SK-N-SH (cell line): ENCODE measurements around the gene ZNF430. TPM values are rescaled to one million over a fixed set of nuclear protein-coding genes. Genes with fewer than 3 reads are reported as not detected.

Experiments used
- CTCF ChIA-PET: fragments of 300-600, 350-600 bp; formaldehyde crosslinking; extraction: SDS; loops from one replicate; lab custom pipeline; 2021; lab: Yijun Ruan, JAX
- POLR2A ChIA-PET: fragments of 350-600 bp; sonication (Branson Sonifier 250); formaldehyde crosslinking; extraction: SDS; loops from one replicate; lab custom pipeline; 2020; ENCODE audit warnings: antibody characterized with exemption, inconsistent platforms; lab: Yijun Ruan, JAX
- DNase-seq: peaks from one replicate; pipeline ENCODE4 v3.0.0; 2012
- H2AFZ ChIP-seq: fragments of 200-600 bp; sonication (generic); 2 replicates; pipeline ENCODE4 v1.8.1; 2016; ENCODE audit warnings: antibody characterized with exemption, mild to moderate bottlenecking, low read depth
- H3F3A ChIP-seq: fragments of 200-600 bp; sonication (generic); replicated peaks from 2 replicates; pipeline ENCODE3; 2016; ENCODE audit warnings: antibody characterized with exemption, mild to moderate bottlenecking; ENCODE audit not compliant: insufficient read depth
- H3K27ac ChIP-seq, 2 experiments: fragments of 200-500 bp in 1 of 2; fragments of 200-600 bp in 1 of 2; sonication (Bioruptor generic) in 1 of 2; sonication (generic), shearing (Covaris generic) in 1 of 2; 2 replicates each; pipeline versions ENCODE4 v1.5.1 to v1.6.1; 2014 to 2016; ENCODE audit warnings: low read depth in 2 of 2, inconsistent platforms in 1 of 2, low read length in 1 of 2, mild to moderate bottlenecking in 1 of 2, mixed read lengths in 1 of 2
- H3K27me3 ChIP-seq: fragments of 200-600 bp; sonication (generic), shearing (Covaris generic); 2 replicates; pipeline ENCODE4 v1.6.1; 2016; ENCODE audit warnings: mixed run types; ENCODE audit not compliant: insufficient read depth
- H3K36me3 ChIP-seq, 2 experiments: fragments of 200-500 bp in 1 of 2; fragments of 200-600 bp in 1 of 2; sonication (Bioruptor generic) in 1 of 2; sonication (generic) in 1 of 2; replicated peaks in 1 of 2; 2 replicates each; pipeline versions ENCODE3 to v1.5.1; 2014 to 2016; ENCODE audit warnings: low read length in 1 of 2, mild to moderate bottlenecking in 1 of 2; ENCODE audit not compliant: insufficient read depth in 2 of 2, control insufficient read depth in 1 of 2
- H3K4me1 ChIP-seq, 2 experiments: fragments of 200-500 bp in 1 of 2; fragments of 200-600 bp in 1 of 2; sonication (Bioruptor generic) in 1 of 2; sonication (generic), shearing (Covaris generic) in 1 of 2; 2 replicates each; pipeline versions ENCODE4 v1.5.1 to v1.6.1; 2014 to 2016; ENCODE audit warnings: low read depth in 1 of 2, low read length in 1 of 2, mixed run types in 1 of 2; ENCODE audit not compliant: insufficient read depth in 2 of 2, control insufficient read depth in 1 of 2
- H3K4me2 ChIP-seq: fragments of 200-600 bp; sonication (generic), shearing (Covaris generic); 2 replicates; pipeline ENCODE4 v1.6.1; 2017; ENCODE audit warnings: mixed run types
- H3K4me3 ChIP-seq, 2 experiments: fragments of 200-500 bp in 1 of 2; fragments of 200-600 bp in 1 of 2; sonication (Bioruptor generic) in 1 of 2; sonication (generic), shearing (Covaris generic) in 1 of 2; 2 replicates each; pipeline versions ENCODE4 v1.5.1 to v1.8.1; 2014 to 2016; ENCODE audit warnings: low read depth in 2 of 2, inconsistent platforms in 1 of 2, low read length in 1 of 2, mild to moderate bottlenecking in 1 of 2, mixed read lengths in 1 of 2, moderate library complexity in 1 of 2
- H3K79me2 ChIP-seq: fragments of 200-600 bp; sonication (generic); 2 replicates; pipeline ENCODE4 v1.8.1; 2017; ENCODE audit warnings: mild to moderate bottlenecking; ENCODE audit not compliant: insufficient read depth
- H3K9ac ChIP-seq: fragments of 200-600 bp; sonication (generic); 2 replicates; pipeline ENCODE4 v1.6.1; 2017; ENCODE audit warnings: mixed run types
- H3K9me2 ChIP-seq: fragments of 200-600 bp; sonication (generic); 2 replicates; pipeline ENCODE4 v1.6.1; 2017; ENCODE audit warnings: mixed run types
- H3K9me3 ChIP-seq: fragments of 200-600 bp; sonication (generic); 2 replicates; pipeline ENCODE4 v1.6.1; 2017; ENCODE audit warnings: mixed run types, mild to moderate bottlenecking, moderate library complexity
- H4K20me1 ChIP-seq: fragments of 200-600 bp; sonication (generic); 2 replicates; pipeline ENCODE4 v1.6.1; 2017; ENCODE audit warnings: mild to moderate bottlenecking, mixed run types; ENCODE audit not compliant: insufficient read depth
- CHD2 ChIP-seq: fragments of 150-350 bp; IDR thresholded peaks from 2 replicates; pipeline ENCODE4 v1.6.1; 2018; ENCODE audit warnings: low read length; ENCODE audit not compliant: partially characterized antibody
- EP300 ChIP-seq, 2 experiments: IDR thresholded peaks; 2 replicates each; pipeline versions ENCODE4 v1.4.0 to v1.6.1; 2012; ENCODE audit warnings: borderline replicate concordance in 1 of 2, low read depth in 1 of 2, low read length in 1 of 2
- EZH2phosphoT487 ChIP-seq: fragments of 200-600 bp; sonication (generic); IDR thresholded peaks from 2 replicates; pipeline ENCODE4 v1.6.1; 2017; ENCODE audit warnings: low read depth, mixed run types, mild to moderate bottlenecking, antibody characterized with exemption, moderate library complexity, borderline replicate concordance
- FOSL2 ChIP-seq: IDR thresholded peaks from 2 replicates; pipeline ENCODE4 v1.4.0; 2012; ENCODE audit warnings: low read depth, mild to moderate bottlenecking, moderate library complexity, borderline replicate concordance
- FOXJ3 ChIP-seq: sonication (generic); formaldehyde crosslinking; IDR thresholded peaks from 2 replicates; pipeline ENCODE4 v1.5.1; 2020; ENCODE audit warnings: mild to moderate bottlenecking, missing genetic modification reagents
- FOXM1 ChIP-seq: IDR thresholded peaks from 2 replicates; pipeline ENCODE4 v1.4.0; 2012; ENCODE audit warnings: low read depth, mild to moderate bottlenecking
- GABPA ChIP-seq: IDR thresholded peaks from 2 replicates; pipeline ENCODE4 v1.4.0; 2012; ENCODE audit warnings: low read depth, mild to moderate bottlenecking
- GATA2 ChIP-seq: sonication (generic); formaldehyde crosslinking; IDR thresholded peaks from 2 replicates; pipeline ENCODE4 v1.5.0; 2020; ENCODE audit warnings: mild to moderate bottlenecking, missing genetic modification reagents
- JUND ChIP-seq: IDR thresholded peaks from 2 replicates; pipeline ENCODE4 v1.4.0; 2012
- MEF2A ChIP-seq: IDR thresholded peaks from 2 replicates; pipeline ENCODE4 v1.4.0; 2012; ENCODE audit warnings: low read depth, borderline replicate concordance
- MXI1 ChIP-seq: IDR thresholded peaks from 2 replicates; pipeline ENCODE4 v1.6.1; 2012; ENCODE audit warnings: mild to moderate bottlenecking, low read depth, low read length, improper control_type of control experiment
- NFIC ChIP-seq: IDR thresholded peaks from 2 replicates; pipeline ENCODE4 v1.4.0; 2012; ENCODE audit warnings: borderline replicate concordance
- NRF1 ChIP-seq: IDR thresholded peaks from 2 replicates; pipeline ENCODE4 v1.6.1; 2012; ENCODE audit warnings: low read depth, mild to moderate bottlenecking, low read length
- POLR2AphosphoS5 ChIP-seq: IDR thresholded peaks from 2 replicates; pipeline ENCODE4 v1.6.1; 2012; ENCODE audit warnings: low read depth, low read length
- RAD21 ChIP-seq: IDR thresholded peaks from 2 replicates; pipeline ENCODE4 v1.6.1; 2012; ENCODE audit warnings: mild to moderate bottlenecking, low read length
- RCOR1 ChIP-seq: fragments of 150-350 bp; IDR thresholded peaks from 2 replicates; pipeline ENCODE4 v1.6.1; 2017; ENCODE audit warnings: antibody characterized with exemption, low read length
- RXRA ChIP-seq: IDR thresholded peaks from 2 replicates; pipeline ENCODE4 v1.4.0; 2012; ENCODE audit warnings: low read depth, mild to moderate bottlenecking, borderline replicate concordance
- TEAD4 ChIP-seq: IDR thresholded peaks from 2 replicates; pipeline ENCODE4 v1.4.0; 2012; ENCODE audit warnings: mild to moderate bottlenecking, borderline replicate concordance; ENCODE audit not compliant: insufficient read depth
- YY1 ChIP-seq: IDR thresholded peaks from 2 replicates; pipeline ENCODE4 v1.4.0; 2012; ENCODE audit warnings: low read depth, mild to moderate bottlenecking
- polyA plus RNA-seq, 3 experiments: library from polyadenylated mRNA; depleted of rRNA; stranded (reverse); fragments of >200 nt; gene quantifications; 2 replicates each; pipeline ENCODE4 v1.2.3, GENCODE V29; 2012
- small RNA-seq, 7 experiments: library from RNA; depleted of rRNA; stranded (forward); fragments of <200 nt; gene quantifications; one replicate each; pipeline ENCODE3, GENCODE V24; 2012
- TF ChIP-seq, protein P1 (sequence below): IDR thresholded peaks from 2 replicates; pipeline ENCODE4 v1.6.1; 2012; ENCODE audit warnings: mild to moderate bottlenecking, low read depth, low read length, moderate library complexity
- TF ChIP-seq, protein P2 (sequence below): IDR thresholded peaks from 2 replicates; pipeline ENCODE4 v1.4.0; 2012; ENCODE audit warnings: low read depth, borderline replicate concordance

Gene ZNF430
- polyA plus RNA-seq, 1 of the 3 experiments (the other 2 are of a cell fraction), result 4.2 TPM

DNA sequence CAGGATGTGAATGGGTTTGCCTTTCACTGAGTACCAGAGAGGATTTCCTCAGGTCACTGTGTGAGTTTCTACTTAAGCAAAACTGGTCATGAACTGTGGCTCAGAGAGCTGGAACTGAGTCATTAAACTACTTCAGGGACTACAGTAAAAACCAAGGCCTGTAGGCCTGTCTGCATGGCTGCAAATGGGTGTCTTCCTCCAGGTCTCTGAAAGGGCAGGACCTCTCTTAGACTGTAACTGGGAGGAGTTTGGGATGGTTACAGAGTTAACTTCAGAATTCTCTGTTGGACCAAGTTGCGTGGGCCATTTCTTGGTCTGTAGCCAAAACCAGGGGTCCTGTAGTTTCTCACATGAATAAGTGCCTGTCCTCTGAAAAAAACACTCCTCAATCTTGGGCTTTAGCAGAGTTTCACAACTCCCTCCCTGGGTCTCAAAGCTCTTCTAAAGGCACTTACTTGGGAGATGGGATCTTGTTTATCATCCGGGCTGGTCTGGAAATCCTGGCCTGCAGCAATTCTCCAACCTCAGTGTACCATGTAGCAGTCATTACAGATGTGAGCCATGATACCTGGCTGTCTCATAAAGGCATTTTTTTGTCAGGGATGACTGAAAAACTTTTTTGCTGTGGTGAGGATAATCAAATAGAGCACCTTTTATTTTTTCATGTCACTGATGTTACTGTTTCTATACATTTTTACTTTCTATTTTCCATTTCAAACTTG, 81.2 kb downstream of the ZNF430 start (continued):
- TF ChIP-seq FOXM1, result no peak

DNA sequence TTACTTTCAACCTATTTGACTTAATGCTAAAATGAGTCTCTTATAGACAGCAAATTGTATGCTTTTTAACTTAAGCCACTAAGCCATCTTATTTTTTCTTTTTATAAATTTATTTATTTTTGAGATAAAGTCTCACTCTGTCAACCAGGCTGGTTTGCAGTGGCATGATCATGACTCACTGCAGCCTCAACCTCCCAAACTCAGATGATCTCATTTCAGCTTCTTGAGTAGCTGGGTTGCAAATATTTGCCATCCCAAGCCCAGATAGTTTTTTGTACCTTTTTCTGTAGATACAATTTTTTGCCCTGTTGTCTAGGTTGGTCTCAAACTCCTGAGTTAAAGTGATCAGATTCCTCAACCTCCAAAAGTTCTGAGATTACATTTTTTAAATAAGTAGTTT, 88.7 kb downstream of the ZNF430 start:
- Histone ChIP-seq H3K36me3 (peaks cover 0 to 47% of the 10 kb centered on the region in 2 experiments), H3K79me2 (peaks cover 37% of the 10 kb centered on the region), H3K4me2 (no peak overlapping the region), H3K9me2 (no peaks in the 10 kb centered on the region), H3K4me1 (no peaks in the 10 kb centered on the region), H4K20me1 (no peaks in the 10 kb centered on the region), H3F3A (peaks cover 7% of the 10 kb centered on the region), H3K4me3 (no peak overlapping the region), H2AFZ (no peak overlapping the region), H3K27ac (no peak overlapping the region), H3K9me3 (no peaks in the 10 kb centered on the region), H3K27me3 (no peaks in the 10 kb centered on the region), H3K9ac (no peak overlapping the region)
- CTCF ChIA-PET, result no interaction called here
- TF ChIP-seq EP300 (IDR thresholded peaks at IDR 0.05; ENCODE audit: borderline replicate concordance in 1 of 2, low read depth in 1 of 2, low read length in 1 of 2) (no peak), RCOR1 (no peak), MXI1 (no peak), GATA2 (CRISPR knock-in tag) (no peak), RXRA (no peak), MEF2A (no peak), EZH2phosphoT487 (no peak), FOSL2 (no peak), CHD2 (no peak), NFIC (no peak), POLR2AphosphoS5 (no peak), FOXJ3 (CRISPR knock-in tag) (no peak), NRF1 (no peak), TEAD4 (no peak), RAD21 (no peak), YY1 (no peak), JUND (no peak), GABPA (no peak)
- TF ChIP-seq, protein P1, sequence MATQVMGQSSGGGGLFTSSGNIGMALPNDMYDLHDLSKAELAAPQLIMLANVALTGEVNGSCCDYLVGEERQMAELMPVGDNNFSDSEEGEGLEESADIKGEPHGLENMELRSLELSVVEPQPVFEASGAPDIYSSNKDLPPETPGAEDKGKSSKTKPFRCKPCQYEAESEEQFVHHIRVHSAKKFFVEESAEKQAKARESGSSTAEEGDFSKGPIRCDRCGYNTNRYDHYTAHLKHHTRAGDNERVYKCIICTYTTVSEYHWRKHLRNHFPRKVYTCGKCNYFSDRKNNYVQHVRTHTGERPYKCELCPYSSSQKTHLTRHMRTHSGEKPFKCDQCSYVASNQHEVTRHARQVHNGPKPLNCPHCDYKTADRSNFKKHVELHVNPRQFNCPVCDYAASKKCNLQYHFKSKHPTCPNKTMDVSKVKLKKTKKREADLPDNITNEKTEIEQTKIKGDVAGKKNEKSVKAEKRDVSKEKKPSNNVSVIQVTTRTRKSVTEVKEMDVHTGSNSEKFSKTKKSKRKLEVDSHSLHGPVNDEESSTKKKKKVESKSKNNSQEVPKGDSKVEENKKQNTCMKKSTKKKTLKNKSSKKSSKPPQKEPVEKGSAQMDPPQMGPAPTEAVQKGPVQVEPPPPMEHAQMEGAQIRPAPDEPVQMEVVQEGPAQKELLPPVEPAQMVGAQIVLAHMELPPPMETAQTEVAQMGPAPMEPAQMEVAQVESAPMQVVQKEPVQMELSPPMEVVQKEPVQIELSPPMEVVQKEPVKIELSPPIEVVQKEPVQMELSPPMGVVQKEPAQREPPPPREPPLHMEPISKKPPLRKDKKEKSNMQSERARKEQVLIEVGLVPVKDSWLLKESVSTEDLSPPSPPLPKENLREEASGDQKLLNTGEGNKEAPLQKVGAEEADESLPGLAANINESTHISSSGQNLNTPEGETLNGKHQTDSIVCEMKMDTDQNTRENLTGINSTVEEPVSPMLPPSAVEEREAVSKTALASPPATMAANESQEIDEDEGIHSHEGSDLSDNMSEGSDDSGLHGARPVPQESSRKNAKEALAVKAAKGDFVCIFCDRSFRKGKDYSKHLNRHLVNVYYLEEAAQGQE, result no peak
- TF ChIP-seq, protein P2, sequence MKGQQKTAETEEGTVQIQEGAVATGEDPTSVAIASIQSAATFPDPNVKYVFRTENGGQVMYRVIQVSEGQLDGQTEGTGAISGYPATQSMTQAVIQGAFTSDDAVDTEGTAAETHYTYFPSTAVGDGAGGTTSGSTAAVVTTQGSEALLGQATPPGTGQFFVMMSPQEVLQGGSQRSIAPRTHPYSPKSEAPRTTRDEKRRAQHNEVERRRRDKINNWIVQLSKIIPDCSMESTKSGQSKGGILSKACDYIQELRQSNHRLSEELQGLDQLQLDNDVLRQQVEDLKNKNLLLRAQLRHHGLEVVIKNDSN, result no peak
- POLR2A ChIA-PET, result no interaction called here
- no peak for DNase-seq

Small RNAs within 50 kb of the gene (small RNA-seq; reads per million reads assigned to genes)
- gene AC008739.3, result 0 reads per million in 7 experiments

Other genes with a start within 250 kb of the ZNF430 start
- gene ZNF66, start 244.4 kb upstream of the ZNF430 start, polyA plus RNA-seq (2012; rRNA removed), result 0.38 and 1.3 TPM in 2 replicates
- 2.0 and 2.9 TPM in 2 replicates for gene ZNF85, start 97.4 kb upstream of the ZNF430 start, polyA plus RNA-seq (2012; rRNA removed)
- gene ZNF714, start 61.5 kb downstream of the ZNF430 start, polyA plus RNA-seq (2012; rRNA removed), result 5.4 and 6.0 TPM in 2 replicates
- gene ZNF431, start 121.4 kb downstream of the ZNF430 start, polyA plus RNA-seq (2012; rRNA removed), result 2.4 and 3.8 TPM in 2 replicates